PC-9 (cell line): Measurements from ENCODE around the gene TANGO2. TPM values are rescaled to one million over a fixed set of nuclear protein-coding genes. Genes with fewer than 3 reads are reported as not detected.

Experiments used
- BruUV-seq: library from RNA; stranded (reverse); fragments of 400-500 nt; replicated peaks from 2 replicates; lab custom pipeline; 2021; lab: Mats Ljungman, UMichigan
- CTCF ChIA-PET: fragments of 300-600 bp; sonication (Branson Sonifier 250); formaldehyde crosslinking; loops from one replicate; lab custom pipeline; 2022; ENCODE audit warnings: antibody characterized with exemption; lab: Charles Lee
- POLR2A ChIA-PET: fragments of 300-600 bp; sonication (Branson Sonifier 250); formaldehyde crosslinking; loops from one replicate; lab custom pipeline; 2022; ENCODE audit warnings: antibody characterized with exemption; ENCODE audit not compliant: unreplicated experiment; lab: Charles Lee
- DNase-seq, 2 experiments: peaks; one replicate each; pipeline versions ENCODE4 v3.0.0 to v3.0.0-alpha.2; 2015 to 2022; ENCODE audit warnings: mixed read lengths in 1 of 2
- H2AFZ ChIP-seq: fragments of 200-600 bp; sonication (generic); 2 replicates; pipeline ENCODE4 v1.8.1; 2017; ENCODE audit warnings: antibody characterized with exemption
- H3F3A ChIP-seq: fragments of 200-600 bp; sonication (generic); 2 replicates; pipeline ENCODE4 v1.8.1; 2017; ENCODE audit warnings: antibody characterized with exemption, mild to moderate bottlenecking, low read depth; ENCODE audit not compliant: insufficient read depth
- H3K27ac ChIP-seq: fragments of 200-600 bp; sonication (generic); 2 replicates; pipeline ENCODE4 v1.6.1; 2016; ENCODE audit warnings: mixed run types
- H3K27me3 ChIP-seq: fragments of 200-600 bp; sonication (generic); 2 replicates; pipeline ENCODE4 v1.6.1; 2016; ENCODE audit warnings: low read depth, mixed run types; ENCODE audit not compliant: insufficient read depth
- H3K36me3 ChIP-seq: fragments of 200-600 bp; sonication (generic); 2 replicates; pipeline ENCODE4 v1.6.1; 2016; ENCODE audit warnings: low read depth, mixed run types
- H3K4me1 ChIP-seq: fragments of 200-600 bp; sonication (generic); replicated peaks from 2 replicates; pipeline ENCODE4 v1.6.1; 2016; ENCODE audit warnings: mixed run types; ENCODE audit not compliant: insufficient read depth
- H3K4me2 ChIP-seq: fragments of 200-600 bp; sonication (generic); 2 replicates; pipeline ENCODE4 v1.6.1; 2017; ENCODE audit warnings: mixed run types
- H3K4me3 ChIP-seq: fragments of 200-600 bp; sonication (generic); 2 replicates; pipeline ENCODE4 v1.6.1; 2016; ENCODE audit warnings: mixed run types
- H3K79me2 ChIP-seq: fragments of 200-600 bp; sonication (generic); 2 replicates; pipeline ENCODE4 v1.6.1; 2017; ENCODE audit warnings: low read depth, mixed run types
- H3K9me2 ChIP-seq: fragments of 200-600 bp; sonication (generic); 2 replicates; pipeline ENCODE4 v1.8.1; 2017; ENCODE audit warnings: mild to moderate bottlenecking; ENCODE audit not compliant: insufficient read depth
- H3K9me3 ChIP-seq: fragments of 200-600 bp; sonication (generic); 2 replicates; pipeline ENCODE4 v1.8.1; 2016; ENCODE audit warnings: low read depth; ENCODE audit not compliant: insufficient read depth
- H4K20me1 ChIP-seq: fragments of 200-600 bp; sonication (generic); 2 replicates; pipeline ENCODE4 v1.8.1; 2017; ENCODE audit not compliant: insufficient read depth
- CTCF ChIP-seq: fragments of 200-600 bp; sonication (generic); conservative IDR thresholded peaks from 2 replicates; pipeline ENCODE4 v1.6.1; 2017; ENCODE audit warnings: mixed run types, antibody characterized with exemption, mild to moderate bottlenecking, moderate library complexity
- EZH2 ChIP-seq: fragments of 200-600 bp; sonication (generic); IDR thresholded peaks from 2 replicates; pipeline ENCODE4 v1.8.0; 2017; ENCODE audit warnings: antibody characterized with exemption, low read depth
- intact Hi-C: fragments of 100-400 bp; cut with micrococcal nuclease; formaldehyde crosslinking; loops from one replicate; pipeline ENCODE4 v1.10.0; 2022; ENCODE audit not compliant: unreplicated experiment
- total RNA-seq: library from RNA; stranded (reverse); gene quantifications from 2 replicates; pipeline ENCODE4 v1.2.3, GENCODE V29; 2021

TANGO2 gene
- total RNA-seq, 1 experiment from 2014 or later, result 22.4 TPM

GRCh38 chr22:19997561-19998231, 23.2 kb upstream of the TANGO2 start:
- no peaks in the 10 kb centered on the region for H4K20me1 ChIP-seq
- no peak for TF ChIP-seq CTCF
- TF ChIP-seq EZH2, result no peak
- H3K4me3 ChIP-seq, result no peak overlapping the region
- no peaks in the 10 kb centered on the region for H3K79me2 ChIP-seq
- no peaks in the 10 kb centered on the region for H3K4me1 ChIP-seq
- no peaks in the 10 kb centered on the region for H3K9me3 ChIP-seq
- ChIA-PET POLR2A (no interaction called here), CTCF (no interaction called here)
- BruUV-seq, result no TSS peak
- H2AFZ ChIP-seq, result no peak overlapping the region
- no peak overlapping the region for H3K27ac ChIP-seq
- intact Hi-C loops, result no loop called here
- H3K9me2 ChIP-seq, result no peaks in the 10 kb centered on the region
- H3K27me3 ChIP-seq, result no peaks in the 10 kb centered on the region
- no peak for DNase-seq
- H3K36me3 ChIP-seq, result no peaks in the 10 kb centered on the region
- no peaks in the 10 kb centered on the region for H3F3A ChIP-seq
- no peak overlapping the region for H3K4me2 ChIP-seq

DNA sequence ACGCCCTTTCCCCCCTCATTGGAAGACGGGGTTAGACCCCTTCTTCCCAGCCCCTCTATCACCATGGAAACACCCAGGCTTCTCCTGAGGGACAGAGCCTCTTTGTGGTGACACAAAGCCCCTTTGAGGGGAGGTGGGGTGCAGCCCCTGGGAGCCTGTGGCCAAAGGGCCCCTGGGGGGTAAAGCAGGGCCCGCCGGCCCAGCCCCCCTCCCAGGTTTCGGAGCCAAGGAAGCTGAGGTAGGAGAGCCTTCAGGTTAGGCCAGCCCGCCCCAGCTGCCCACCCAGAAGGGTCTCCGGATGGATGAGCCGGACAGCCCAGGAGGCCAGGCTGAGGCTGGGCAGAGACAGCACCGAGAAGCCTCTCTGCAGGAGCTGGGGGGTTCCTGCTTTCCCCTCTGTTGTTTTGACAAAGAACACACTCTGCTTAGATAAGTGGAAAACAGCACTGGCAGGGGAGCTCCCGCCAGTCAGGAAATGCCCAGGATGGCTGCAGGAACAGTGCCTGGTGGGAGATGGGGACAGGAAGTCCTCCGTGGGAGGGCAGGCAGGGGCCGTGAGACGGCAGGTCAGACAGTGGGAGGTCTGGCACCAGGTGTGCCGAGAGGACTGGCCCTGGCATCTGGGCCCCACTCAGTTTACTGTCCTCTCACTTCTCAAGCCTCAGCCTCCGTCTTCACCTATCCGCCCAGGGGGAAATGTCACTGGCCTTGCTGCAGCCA, 22.5 kb upstream of the TANGO2 start:
- H3K79me2 ChIP-seq, result no peaks in the 10 kb centered on the region
- H3K27ac ChIP-seq, result no peak overlapping the region
- H3K36me3 ChIP-seq, result no peaks in the 10 kb centered on the region
- no peaks in the 10 kb centered on the region for H3K27me3 ChIP-seq
- H3K9me3 ChIP-seq, result no peaks in the 10 kb centered on the region
- intact Hi-C loops, result no loop called here
- DNase-seq, result no peak
- ChIA-PET POLR2A (no interaction called here), CTCF (no interaction called here)
- no TSS peak for BruUV-seq
- no peaks in the 10 kb centered on the region for H3K4me1 ChIP-seq
- TF ChIP-seq EZH2, result no peak
- no peaks in the 10 kb centered on the region for H3K9me2 ChIP-seq
- no peaks in the 10 kb centered on the region for H3F3A ChIP-seq
- H2AFZ ChIP-seq, result no peak overlapping the region
- no peak overlapping the region for H3K4me3 ChIP-seq
- no peaks in the 10 kb centered on the region for H4K20me1 ChIP-seq
- no peak overlapping the region for H3K4me2 ChIP-seq

GRCh38 chr22:19998991-19999820, 21.7 kb upstream of the TANGO2 start:
- no TSS peak for BruUV-seq
- Histone ChIP-seq H3K4me3 (no peak overlapping the region), H3K4me2 (no peak overlapping the region), H3K4me1 (no peaks in the 10 kb centered on the region), H3K79me2 (no peaks in the 10 kb centered on the region), H3K27ac (no peak overlapping the region), H4K20me1 (no peaks in the 10 kb centered on the region), H3K9me2 (no peaks in the 10 kb centered on the region), H3K36me3 (no peaks in the 10 kb centered on the region), H3F3A (no peaks in the 10 kb centered on the region), H3K27me3 (no peaks in the 10 kb centered on the region), H2AFZ (no peak overlapping the region), H3K9me3 (no peaks in the 10 kb centered on the region)
- no peak for TF ChIP-seq EZH2
- intact Hi-C loops, result no loop called here
- CTCF ChIA-PET, result no interaction called here
- DNase-seq, result no peak
- POLR2A ChIA-PET, result no interaction called here
